ENCODE results near the gene PIBF1.
"Not testable (repeated sequence)": the region's sequence is repeated elsewhere in the genome, so short reads cannot be mapped to it uniquely, and the experiment has no call there.

PIBF1 gene

GRCh38 chr13:73025217-73026012 is 243.5 kb downstream of the PIBF1 start:
- DNase-seq: no peak

- DNase-seq: no peak
Measured at GRCh38 chr13:73034901-73035300, 253.0 kb downstream of the PIBF1 start.

GRCh38 chr13:73035660-73036059 is 253.7 kb downstream of the PIBF1 start:
- DNase-seq: no peak

GRCh38 chr13:73036566-73036965 is 254.6 kb downstream of the PIBF1 start:
- no peak for DNase-seq

GRCh38 chr13:73038064-73038463 is 256.1 kb downstream of the PIBF1 start:
- no peak for DNase-seq

GRCh38 chr13:73039201-73040108 is 257.5 kb downstream of the PIBF1 start:
- no peak for DNase-seq

GRCh38 chr13:73040484-73040883 is 258.6 kb downstream of the PIBF1 start:
- no peak for DNase-seq

- DNase-seq: no peak
Measured at GRCh38 chr13:73040968-73041596, 259.1 kb downstream of the PIBF1 start.

- DNase-seq: no peak
Measured at GRCh38 chr13:73045031-73045430, 263.1 kb downstream of the PIBF1 start.

- not testable (repeated sequence) for DNase-seq
Measured at GRCh38 chr13:73048615-73049014, 266.7 kb downstream of the PIBF1 start.

- DNase-seq: no peak
Measured at GRCh38 chr13:73054712-73055111, 272.8 kb downstream of the PIBF1 start.

GRCh38 chr13:73055813-73056564 is 274.1 kb downstream of the PIBF1 start:
- DNase-seq: no peak

GRCh38 chr13:73056565-73056962 is 274.6 kb downstream of the PIBF1 start:
- DNase-seq: no peak

- no peak for DNase-seq
Measured at GRCh38 chr13:73057284-73058063, 275.5 kb downstream of the PIBF1 start.

GRCh38 chr13:73058064-73058313 is 276.1 kb downstream of the PIBF1 start:
- DNase-seq: no peak

GRCh38 chr13:73058432-73058735 is 276.5 kb downstream of the PIBF1 start:
- DNase-seq: no peak

- peak; percentile 95 for DNase-seq
Measured at GRCh38 chr13:73058736-73059459, 277.0 kb downstream of the PIBF1 start, which contains the start of gene KLF5. KLF5 (plus strand) TSS chr13:73059005; CDS start chr13:73059328, 323 bp downstream.

- peak; percentile 30 for DNase-seq
Measured at GRCh38 chr13:73059460-73060250, 277.7 kb downstream of the PIBF1 start.

- peak; percentile 1 for DNase-seq
Measured at GRCh38 chr13:73060251-73061160, 278.6 kb downstream of the PIBF1 start.

GRCh38 chr13:73061473-73061872 is 279.5 kb downstream of the PIBF1 start:
- DNase-seq: no peak

Measured in stimulated activated naive CD4-positive, alpha-beta T cell treated with Interleukin-2 at 50 U/mL for 16 hours (primary cell).